ENCODE measurements around the gene SRD5A3. TPM values are rescaled to one million over a fixed set of nuclear protein-coding genes. Genes with fewer than 3 reads are reported as not detected.
"Not testable (repeated sequence)": the region's sequence is repeated elsewhere in the genome, so short reads cannot be mapped to it uniquely, and the experiment has no call there.

Gene SRD5A3
- total RNA-seq, 1 donor from 2014 or later: 19.6 TPM

DNA sequence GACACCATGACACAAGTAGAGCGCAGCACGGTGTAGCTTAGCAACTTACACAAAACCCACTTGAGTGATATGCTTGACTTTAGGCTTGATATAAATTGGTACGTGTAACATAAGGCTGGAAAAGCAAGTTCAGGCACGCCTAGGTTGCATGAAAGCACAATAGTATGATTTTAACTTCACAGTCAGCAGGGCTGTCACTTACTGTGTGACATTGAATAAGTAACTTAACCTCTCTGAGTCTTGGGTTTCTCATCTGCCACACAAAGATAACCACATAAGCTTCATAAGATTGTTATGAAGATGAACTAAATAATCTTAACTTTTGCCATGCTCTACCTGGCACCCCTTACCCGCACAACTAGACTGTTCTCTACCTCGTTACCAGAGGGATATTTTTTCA, 9.5 kb downstream of the SRD5A3 start:
- Histone ChIP-seq H3K27ac (no peak overlapping the region), H3K9me3 (no peaks in the 10 kb centered on the region), H3K4me3 (no peak overlapping the region), H3K4me1 (peaks cover 19% of the 10 kb centered on the region), H3K27me3 (no peaks in the 10 kb centered on the region), H3K36me3 (no peaks in the 10 kb centered on the region)
- no peak for ATAC-seq
- intact Hi-C loops (cut with DNase I): no loop called here
- no peak for DNase-seq
- TF ChIP-seq, protein P1, sequence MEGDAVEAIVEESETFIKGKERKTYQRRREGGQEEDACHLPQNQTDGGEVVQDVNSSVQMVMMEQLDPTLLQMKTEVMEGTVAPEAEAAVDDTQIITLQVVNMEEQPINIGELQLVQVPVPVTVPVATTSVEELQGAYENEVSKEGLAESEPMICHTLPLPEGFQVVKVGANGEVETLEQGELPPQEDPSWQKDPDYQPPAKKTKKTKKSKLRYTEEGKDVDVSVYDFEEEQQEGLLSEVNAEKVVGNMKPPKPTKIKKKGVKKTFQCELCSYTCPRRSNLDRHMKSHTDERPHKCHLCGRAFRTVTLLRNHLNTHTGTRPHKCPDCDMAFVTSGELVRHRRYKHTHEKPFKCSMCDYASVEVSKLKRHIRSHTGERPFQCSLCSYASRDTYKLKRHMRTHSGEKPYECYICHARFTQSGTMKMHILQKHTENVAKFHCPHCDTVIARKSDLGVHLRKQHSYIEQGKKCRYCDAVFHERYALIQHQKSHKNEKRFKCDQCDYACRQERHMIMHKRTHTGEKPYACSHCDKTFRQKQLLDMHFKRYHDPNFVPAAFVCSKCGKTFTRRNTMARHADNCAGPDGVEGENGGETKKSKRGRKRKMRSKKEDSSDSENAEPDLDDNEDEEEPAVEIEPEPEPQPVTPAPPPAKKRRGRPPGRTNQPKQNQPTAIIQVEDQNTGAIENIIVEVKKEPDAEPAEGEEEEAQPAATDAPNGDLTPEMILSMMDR (IDR thresholded peaks at IDR 0.05): no peak

DNA sequence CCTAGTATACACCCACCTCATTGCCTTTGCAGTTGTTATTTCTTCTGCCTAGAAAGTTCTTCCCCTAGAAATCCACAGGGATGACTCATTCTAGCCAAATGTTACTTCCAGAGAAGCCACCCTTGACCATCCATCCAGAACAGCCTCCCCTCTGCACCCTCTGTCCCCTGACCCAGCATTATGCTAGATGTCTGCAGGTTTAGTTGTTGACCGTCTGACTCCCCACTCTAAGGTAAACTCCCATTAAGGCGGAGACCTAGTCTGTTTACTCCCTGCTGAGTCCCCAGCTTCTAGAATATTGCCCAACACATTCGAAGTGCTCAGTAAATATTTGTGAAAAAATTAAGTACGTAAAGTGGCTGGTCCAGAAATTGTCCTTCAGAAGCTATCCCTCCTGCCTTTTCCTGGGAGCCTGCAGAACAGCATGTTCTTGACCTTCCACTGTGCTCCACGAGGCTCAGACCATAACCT, 11.0 kb downstream of the SRD5A3 start:
- Histone ChIP-seq H3K9me3 (no peaks in the 10 kb centered on the region), H3K4me3 (no peak overlapping the region), H3K4me1 (peaks cover 19% of the 10 kb centered on the region), H3K27me3 (no peaks in the 10 kb centered on the region), H3K36me3 (no peaks in the 10 kb centered on the region), H3K27ac (peak overlapping the region; percentile 13)
- intact Hi-C loops (cut with DNase I): no loop called here
- TF ChIP-seq, protein P1 (IDR thresholded peaks at IDR 0.05): no peak
- DNase-seq: no peak
- peak; percentile 90 for ATAC-seq

DNA sequence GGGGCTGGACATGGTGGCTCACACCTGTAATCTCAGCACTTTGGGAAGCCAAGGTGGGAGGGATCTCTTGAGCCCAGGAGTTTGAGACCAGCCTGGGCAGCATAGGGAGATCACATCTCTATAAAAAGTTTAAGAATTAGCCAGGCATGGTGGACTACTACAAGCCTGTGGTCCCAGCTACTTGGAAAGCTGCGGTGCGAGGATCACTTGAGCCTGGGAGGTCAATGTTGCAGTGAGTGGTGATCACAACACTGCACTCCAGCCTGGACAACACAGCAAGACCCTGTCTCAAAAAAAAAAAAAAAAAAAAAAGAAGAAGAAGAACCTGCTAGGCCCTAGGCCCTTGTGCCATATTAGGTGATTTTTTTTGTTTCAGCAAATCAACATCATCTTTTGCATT, 12.2 kb downstream of the SRD5A3 start:
- intact Hi-C loops (cut with DNase I): no loop called here
- no peak overlapping the region for H3K4me3 ChIP-seq
- TF ChIP-seq, protein P1 (IDR thresholded peaks at IDR 0.05): no peak
- ATAC-seq: no peak
- no peaks in the 10 kb centered on the region for H3K36me3 ChIP-seq
- no peak for DNase-seq
- H3K9me3 ChIP-seq: no peaks in the 10 kb centered on the region
- H3K27me3 ChIP-seq: no peaks in the 10 kb centered on the region
- no peak overlapping the region for H3K27ac ChIP-seq
- peaks cover 19% of the 10 kb centered on the region for H3K4me1 ChIP-seq

DNA sequence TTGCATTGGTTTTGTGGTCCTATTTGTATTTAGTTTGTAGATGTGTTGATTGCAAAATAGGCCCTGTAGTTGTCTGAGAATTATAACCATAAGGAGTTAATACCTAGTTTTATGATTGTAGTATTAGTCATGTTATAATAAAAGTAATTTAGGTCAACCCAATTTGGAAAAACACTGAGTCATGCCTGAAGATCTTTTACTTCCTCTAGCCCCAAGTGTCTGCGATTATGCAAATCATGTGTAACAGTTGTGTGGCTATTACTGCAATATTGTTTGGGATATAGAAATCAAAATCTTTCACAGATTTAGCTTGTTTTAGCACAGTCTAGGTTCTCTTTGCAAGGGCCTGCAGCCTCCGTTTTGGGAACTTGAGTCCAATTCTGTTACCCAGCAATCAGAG, 12.6 kb downstream of the SRD5A3 start:
- H3K27ac ChIP-seq: peak overlapping the region; percentile 65
- ATAC-seq (peak; percentile 61), DNase-seq (no peak)
- intact Hi-C loops (cut with DNase I): no loop called here
- no peaks in the 10 kb centered on the region for H3K9me3 ChIP-seq
- peaks cover 19% of the 10 kb centered on the region for H3K4me1 ChIP-seq
- TF ChIP-seq, protein P1 (IDR thresholded peaks at IDR 0.05): no peak
- no peaks in the 10 kb centered on the region for H3K36me3 ChIP-seq
- no peak overlapping the region for H3K4me3 ChIP-seq
- H3K27me3 ChIP-seq: no peaks in the 10 kb centered on the region

DNA sequence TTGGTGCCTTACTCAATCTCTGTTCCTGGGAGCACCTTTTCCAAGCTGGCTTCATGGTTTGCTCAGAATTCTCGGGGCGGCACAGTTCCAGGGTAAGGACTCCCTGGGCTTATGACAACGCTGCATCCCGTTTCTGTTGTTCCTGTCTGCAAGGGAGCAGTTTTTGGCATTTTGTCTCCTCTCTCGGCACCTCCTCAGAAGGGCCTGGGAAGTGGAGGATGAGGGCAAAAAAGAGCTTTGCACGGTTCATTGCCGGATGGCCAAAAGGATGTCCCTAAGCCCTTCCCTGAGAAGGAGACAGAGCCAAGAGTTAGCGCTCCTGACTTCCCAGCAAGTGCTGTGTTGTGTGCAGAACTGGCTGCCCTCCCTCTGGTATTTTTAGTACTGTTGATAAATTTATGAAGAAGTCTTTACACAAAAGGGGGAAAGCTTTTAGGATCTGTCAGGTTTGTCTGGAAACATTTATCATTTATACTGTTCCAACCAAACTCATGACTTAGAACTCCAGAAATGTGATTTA, 13.4 kb downstream of the SRD5A3 start:
- intact Hi-C loops (cut with DNase I): no loop called here
- Histone ChIP-seq H3K27ac (peak overlapping the region; percentile 65), H3K4me3 (no peak overlapping the region), H3K4me1 (peaks cover 19% of the 10 kb centered on the region), H3K9me3 (no peaks in the 10 kb centered on the region), H3K36me3 (no peaks in the 10 kb centered on the region), H3K27me3 (no peaks in the 10 kb centered on the region)
- DNase-seq: no peak
- ATAC-seq: no peak
- TF ChIP-seq, protein P1 (IDR thresholded peaks at IDR 0.05): no peak

DNA sequence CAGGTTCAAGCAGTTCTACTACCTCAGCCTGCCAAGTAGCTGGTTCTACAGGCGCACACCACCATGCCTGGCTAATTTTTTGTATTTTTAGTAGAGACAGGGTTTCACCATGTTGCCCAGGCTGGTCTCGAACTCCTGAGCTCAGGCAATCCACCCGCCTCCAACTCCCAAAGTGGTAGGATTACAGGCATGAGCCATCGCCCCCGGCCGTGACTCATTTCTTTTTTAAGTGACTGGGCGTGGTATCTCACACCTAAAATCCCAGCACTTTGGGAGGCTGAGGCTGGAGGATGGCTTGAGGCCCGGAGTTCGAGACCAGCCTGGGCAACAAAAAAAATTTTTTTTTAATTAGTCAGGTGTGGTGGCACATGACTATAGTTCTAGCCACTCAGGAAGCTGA, 16.9 kb downstream of the SRD5A3 start:
- H3K36me3 ChIP-seq; H3K27ac ChIP-seq; ATAC-seq; DNase-seq; intact Hi-C loops (cut with DNase I); H3K4me3 ChIP-seq; H3K27me3 ChIP-seq; H3K9me3 ChIP-seq: not testable (repeated sequence)
- peaks cover 19% of the 10 kb centered on the region for H3K4me1 ChIP-seq

All from upper lobe of right lung (tissue), 1 donor.